NCI-H345 treated with DMSO at 0.1 percent for 48 hours (cell line): ENCODE measurements around the gene SNRPE.

ENCODE experiments used
- DNase-seq: peaks from one replicate; lab custom pipeline; 2025; ENCODE audit not compliant: unreplicated experiment; lab: John Stamatoyannopoulos, UW

The SNRPE gene

DNA sequence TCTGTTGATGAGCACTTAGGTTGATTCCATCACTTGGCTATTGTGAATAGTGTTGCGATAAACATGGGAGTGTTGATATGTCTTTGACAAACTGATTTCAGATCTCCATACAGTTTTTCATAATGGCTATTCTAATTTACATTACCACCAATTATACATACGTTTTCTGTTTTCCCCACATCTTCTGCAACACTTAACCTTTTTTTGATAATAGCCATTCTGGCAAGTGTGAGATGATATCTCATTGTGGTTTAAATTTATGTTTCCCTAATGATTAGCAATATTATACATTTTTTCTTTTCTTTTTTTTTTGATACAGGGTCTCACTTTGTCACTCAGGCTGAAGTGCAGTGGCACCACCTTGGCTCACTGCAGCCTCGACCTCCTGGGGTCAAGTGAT is 17.0 kb downstream of the SNRPE start:
- no peak for DNase-seq

DNA sequence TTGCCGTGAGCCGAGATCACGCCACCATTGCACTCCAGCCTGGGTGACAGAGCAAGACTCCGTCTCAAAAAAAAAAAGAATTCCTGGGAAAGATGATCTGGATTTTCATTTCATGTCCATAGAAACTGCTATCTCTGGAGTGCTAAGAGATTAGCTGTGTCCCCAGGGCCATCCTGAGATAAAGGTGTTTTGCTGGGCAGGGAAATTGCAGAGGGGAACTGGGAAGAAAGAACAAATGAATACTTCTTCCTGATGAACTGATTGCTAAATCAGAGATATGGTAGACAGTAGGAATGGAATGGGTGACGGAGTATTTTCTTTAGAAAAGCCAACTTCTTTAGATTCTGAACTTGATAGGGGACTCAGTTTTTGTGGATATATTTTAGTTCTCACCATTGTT is 19.2 kb downstream of the SNRPE start:
- no peak for DNase-seq

DNA sequence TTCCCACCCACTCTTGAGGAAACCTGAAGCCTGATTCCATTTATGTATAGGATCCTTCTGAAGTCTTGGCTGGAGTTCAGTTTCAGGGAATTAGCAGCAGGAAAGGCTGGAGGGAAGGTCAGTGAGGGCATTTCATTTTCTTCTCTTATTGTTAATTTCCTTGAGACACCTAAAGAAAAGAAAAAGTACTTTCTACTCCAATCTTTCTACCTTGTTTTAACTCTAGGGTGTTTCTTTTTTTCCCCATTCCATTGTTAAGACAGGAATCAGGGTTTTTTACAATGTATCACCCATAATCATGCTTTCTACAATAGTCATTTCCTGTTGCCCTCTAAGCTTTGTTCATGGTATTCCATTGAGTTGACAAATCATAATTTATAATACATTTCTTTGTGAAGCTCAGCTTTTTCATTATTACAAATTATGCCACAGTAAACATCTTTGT is 27.4 kb downstream of the SNRPE start:
- no peak for DNase-seq

DNA sequence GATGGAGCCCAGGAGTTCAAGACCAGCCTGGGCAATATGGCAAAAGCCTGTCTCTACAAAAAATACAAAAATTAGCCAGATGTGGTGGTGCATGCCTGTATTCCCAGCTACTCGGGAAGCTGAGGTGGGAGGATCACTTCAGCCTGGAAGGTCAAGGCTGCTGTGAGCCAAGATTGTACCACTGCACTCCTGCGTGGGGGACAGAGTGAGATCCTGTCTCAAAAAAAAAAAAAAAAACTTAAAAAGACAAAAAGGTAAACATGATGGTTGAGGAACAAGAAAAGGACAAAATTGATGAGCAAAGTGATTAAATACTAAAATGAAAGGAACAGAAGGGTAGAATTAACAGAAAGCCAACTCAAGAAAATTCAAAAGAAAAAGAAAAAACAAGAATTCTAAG is 30.6 kb downstream of the SNRPE start:
- no peak for DNase-seq

DNA sequence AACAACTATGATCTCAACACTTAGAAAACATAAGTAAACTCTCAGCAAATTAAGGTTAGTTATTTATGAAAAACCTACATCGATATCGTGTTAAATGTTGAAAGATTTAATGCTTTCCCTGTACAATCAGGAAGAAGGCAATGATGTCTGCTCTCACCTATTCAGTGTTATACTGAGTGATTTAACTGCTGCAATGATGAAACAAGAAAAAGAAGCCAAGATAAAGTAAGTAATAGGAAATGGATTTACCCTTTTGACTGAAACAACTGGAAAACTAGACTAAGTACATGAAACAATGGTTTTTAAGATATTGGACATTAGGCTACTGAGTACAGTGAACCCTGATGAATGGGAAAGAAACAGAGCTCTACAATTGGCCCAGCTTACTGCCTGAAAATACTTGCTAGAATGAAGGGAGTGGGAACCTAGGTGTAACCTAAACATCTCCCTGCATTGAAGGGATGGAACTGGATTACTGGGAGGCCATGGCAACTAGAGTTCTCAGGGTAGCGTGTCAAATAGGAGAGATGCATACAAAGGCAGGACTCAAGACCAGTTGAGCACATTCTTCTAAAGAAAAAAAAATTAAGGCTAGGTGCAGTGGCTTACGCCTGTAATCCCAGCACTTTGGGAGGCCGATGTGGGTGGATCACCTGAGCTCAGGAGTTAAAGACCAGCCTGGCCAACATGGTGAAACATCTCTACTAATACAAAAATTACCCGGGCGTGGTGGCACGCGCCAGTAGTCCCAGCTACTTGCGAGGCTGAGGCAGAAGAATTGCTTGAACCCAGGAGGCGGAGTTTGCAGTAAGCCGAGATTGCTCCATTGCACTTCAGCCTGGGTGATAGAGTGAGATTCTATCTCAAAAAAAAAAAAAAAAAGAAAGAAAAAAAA is 37.3 kb downstream of the SNRPE start:
- no peak for DNase-seq

DNA sequence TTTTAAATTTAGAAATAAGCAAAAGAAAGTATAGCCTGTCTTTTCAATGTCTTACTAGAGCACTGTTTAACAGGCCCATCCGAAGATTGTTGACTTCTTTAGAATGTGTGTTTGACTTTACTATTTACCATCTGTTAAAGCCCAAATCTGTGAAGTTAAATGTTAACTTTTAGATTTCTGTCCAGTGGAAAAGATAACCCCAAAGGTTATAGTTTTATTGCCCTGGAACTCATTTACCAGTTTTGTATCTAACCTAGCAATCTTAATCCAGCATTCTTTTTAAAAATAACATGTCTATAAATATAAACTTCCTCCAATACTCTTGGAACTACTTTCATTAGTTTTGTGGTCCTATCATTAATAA is 37.9 kb downstream of the SNRPE start:
- no peak for DNase-seq

DNA sequence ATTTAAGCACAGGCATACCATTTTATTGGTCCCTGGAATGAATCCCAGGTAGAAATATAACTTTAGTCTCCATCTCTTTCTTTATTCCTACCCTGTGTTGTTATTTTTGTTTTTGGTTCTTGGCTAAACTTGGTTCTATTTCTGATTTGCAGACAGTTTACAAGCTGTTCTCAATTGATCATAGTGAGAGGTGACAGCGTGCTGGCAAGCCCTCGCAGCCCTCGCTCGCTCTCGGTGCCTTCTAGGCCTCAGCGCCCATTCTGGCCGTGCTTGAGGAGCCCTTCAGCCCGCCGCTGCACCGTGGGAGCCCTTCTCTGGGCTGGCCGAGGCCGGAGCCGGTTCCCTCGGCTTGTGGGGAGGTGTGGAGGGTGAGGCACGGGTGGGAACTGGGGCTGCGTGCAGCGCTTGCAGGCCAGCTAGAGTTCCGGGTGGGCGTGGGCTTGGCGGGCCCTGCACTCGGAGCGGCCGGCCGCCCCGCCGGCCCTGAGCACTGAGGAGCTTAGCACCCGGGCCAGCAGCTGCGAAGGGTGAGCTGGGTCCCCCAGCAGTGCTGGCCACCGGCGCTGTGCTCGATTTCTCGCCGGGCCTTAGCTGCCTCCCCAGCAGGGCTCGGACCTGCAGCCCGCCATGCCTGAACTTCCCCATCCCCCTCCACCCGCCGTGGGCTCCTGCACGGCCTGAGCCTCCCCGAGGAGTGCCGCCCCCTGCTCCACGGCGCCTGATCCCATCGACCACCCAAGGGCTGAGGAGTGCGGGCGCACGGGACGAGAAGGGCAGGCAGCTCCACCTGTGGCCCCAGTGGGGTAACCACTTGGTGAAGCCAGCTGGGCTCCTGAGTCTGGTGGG is 38.7 kb downstream of the SNRPE start:
- DNase-seq: no peak

DNA sequence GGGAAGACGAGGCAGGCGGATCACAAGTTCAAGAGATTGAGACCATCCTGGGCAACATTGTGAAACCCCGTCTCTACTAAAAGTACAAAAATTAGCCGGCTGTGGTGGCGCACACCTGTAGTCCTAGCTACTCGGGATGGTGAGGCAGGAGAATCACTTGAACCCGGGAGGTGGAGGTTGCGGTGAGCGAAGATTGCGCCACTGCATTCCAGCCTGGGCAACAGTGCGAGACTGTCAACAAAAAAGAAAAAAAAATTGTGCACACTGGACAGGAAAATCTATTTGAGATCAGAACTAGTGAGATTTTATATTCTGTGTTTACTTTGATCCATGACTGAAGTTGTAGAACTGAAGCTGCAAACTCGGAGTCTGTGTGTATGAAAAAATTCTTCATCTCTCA is 40.2 kb downstream of the SNRPE start:
- DNase-seq: no peak

DNA sequence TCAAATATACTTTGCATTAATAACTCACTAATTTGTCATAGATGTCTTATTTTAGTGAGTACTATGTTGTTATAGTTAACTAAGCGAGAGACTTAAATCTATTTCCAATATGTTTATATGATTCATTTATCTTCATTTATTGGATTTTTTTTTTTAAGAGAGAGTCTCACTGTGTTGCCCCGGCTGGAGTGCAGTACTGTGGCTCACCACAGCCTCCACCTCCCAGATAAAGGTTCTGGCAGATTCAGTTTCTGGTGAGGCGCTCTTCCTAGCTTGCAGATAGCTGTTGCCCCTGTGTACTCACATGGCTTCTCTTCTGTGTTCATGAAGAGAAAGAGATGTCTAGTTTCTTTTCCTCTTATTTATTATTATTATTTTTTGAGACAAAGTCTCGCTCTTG is 43.9 kb downstream of the SNRPE start:
- DNase-seq: no peak

DNA sequence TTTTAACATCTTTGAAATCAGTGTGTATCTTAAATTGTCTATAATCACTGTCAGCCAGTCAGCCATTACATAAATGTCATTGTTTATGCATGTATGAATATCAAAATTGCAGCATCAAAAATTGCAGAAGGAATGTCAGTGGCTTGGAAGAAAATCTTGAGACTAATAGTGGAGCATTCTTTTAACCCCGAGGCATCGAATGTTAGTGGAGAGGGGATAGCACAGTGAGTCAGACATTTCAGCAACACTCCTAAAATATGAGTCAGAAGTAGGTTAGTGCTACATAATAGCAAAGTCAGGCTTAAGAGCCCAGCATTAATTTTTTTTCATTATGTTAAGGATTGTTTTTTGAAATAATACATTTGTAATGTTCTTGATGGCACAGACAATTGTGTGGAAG is 45.5 kb downstream of the SNRPE start:
- DNase-seq: no peak

DNA sequence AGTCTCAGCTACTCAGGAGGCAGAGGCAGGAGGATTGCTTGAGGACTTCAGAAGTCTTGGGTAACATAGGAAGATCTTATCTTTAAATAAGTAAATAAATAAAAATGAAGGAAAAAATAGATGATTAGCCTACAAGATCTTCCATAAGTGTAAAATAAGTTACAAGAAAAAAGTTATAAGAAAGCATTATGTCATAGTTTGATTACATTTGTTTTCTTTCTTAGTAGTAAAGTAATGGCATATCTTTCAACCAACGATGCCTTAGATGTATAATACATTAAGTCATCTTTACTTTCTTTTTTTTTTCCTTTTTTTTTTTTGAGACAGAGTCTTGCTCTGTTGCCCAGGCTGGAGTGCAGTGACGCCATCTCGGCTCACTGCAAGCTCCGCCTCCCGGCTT is 46.5 kb downstream of the SNRPE start:
- DNase-seq: no peak

DNA sequence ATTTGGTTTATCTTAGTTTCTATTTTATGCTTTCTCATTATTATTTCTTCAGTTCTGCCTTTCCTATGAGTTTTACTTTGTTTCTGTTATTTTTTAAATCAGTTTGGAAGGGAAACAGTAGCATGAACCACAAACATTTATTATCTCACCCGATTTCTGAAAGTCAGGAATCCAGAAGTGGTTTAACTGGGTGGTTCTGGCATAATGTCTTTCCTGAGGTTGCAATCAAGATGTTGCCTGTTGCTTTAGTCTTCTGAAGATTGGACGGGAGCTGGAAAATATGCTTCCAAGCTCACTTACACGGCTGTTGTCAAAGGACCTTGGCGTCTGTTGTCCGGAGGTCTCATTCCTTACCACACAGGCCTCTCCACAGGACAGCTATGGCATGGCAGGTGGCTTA is 50.4 kb downstream of the SNRPE start:
- no peak for DNase-seq

DNA sequence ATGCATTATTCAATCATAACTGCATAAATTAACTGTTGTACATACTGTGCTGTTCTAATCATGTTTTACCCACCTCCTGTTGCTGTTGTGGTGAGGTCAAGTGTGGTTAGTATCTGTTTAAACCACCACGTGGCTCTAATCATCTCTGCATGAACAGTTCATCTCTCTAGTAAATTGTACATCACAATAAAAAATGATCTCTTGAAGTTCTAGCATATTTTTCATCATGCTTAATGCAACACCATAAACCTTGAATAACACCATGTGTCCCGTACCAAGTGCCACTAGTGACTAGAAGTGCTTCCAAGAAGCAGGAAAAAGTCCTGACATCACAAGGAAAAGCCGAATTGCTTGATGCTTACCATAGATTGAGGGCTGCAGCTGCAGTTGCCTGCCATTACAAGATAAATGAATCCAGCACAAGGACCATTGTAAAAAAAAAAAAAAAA is 51.7 kb downstream of the SNRPE start:
- DNase-seq: no peak

DNA sequence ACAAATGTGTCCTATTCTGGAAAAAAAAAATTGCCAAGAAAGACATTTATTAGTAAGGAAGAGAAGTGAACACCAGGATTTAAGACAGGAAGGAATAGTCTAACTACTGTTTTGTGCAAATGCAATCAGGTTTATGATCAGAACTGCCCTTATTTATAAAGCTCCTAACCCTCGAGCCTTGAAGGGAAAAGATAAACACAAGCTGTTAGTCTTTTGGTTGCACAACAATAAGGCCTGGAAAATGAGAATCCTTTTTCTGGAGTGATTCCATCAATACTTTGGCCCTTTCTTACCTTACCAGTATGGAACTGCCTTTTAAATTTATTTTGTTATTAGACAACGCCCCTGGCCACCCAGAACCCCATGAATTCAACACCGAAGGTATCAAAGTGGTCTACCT is 52.9 kb downstream of the SNRPE start:
- no peak for DNase-seq

DNA sequence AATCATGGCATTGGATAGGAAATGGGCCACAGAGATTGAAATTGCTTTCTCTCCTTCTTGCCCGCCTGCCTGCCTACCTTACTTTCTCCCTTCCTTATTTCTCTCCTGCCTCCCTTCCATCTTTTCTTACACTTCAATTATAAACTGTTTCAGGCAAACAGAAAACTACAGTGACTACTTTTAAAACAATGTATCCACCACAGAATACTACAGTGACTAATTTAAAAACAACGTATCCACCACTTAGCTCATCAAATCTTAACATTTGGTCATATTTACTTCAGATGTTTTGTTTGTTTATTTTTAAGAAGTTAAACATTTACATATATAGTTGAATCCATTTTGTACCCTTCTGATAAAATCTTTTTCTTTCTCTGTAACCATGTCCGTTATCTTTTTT is 54.4 kb downstream of the SNRPE start:
- DNase-seq: no peak

DNA sequence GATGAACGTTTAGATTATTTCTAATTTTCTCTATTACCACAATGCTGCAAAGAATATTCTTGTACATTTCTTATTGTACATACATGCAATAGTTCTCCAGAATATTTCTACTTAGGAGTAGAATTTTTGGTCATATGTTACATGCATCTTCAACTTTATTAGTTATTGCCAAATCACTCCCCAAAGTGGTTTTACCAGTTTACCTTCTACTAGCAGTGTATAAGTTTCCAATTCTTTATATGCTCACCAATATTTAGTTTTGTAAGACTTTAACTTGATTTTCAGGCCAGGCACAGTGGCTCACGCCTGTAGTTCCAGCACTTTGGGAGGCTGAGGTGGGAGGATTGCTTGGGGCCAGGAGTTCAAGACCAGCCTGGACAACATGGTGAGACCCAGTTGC is 55.4 kb downstream of the SNRPE start:
- DNase-seq: no peak
